Neuronal stem cell (in vitro differentiated cells): ENCODE data around the gene ABCA13.
A peak's percentile ranks its signal among the peaks of the same experiment; 100 is the strongest.

Experiments used
- DNase-seq: peaks from one replicate; pipeline ENCODE4 v3.0.0-alpha.2; 2013; ENCODE audit warnings: low spot score
- H2AFZ ChIP-seq: one replicate; pipeline ENCODE4 v1.6.1; 2013; ENCODE audit warnings: mild to moderate bottlenecking, low read length, inconsistent platforms
- H2AK5ac ChIP-seq: 2 replicates; pipeline ENCODE4 v1.6.1; 2013; ENCODE audit warnings: low read depth, mild to moderate bottlenecking, inconsistent platforms, low read length, moderate library complexity, mixed read lengths
- H2BK120ac ChIP-seq: 2 replicates; pipeline ENCODE4 v1.6.1; 2013; ENCODE audit warnings: low read depth, mild to moderate bottlenecking, inconsistent platforms, low read length, moderate library complexity, mixed read lengths
- H2BK12ac ChIP-seq: one replicate; pipeline ENCODE4 v1.6.1; 2013; ENCODE audit warnings: low read length, inconsistent platforms
- H2BK15ac ChIP-seq: 2 replicates; pipeline ENCODE4 v1.6.1; 2013; ENCODE audit warnings: mild to moderate bottlenecking, low read length, inconsistent platforms, mixed read lengths
- H2BK5ac ChIP-seq: one replicate; pipeline ENCODE4 v1.6.1; 2013; ENCODE audit warnings: inconsistent platforms, mild to moderate bottlenecking, low read length, moderate library complexity
- H3K14ac ChIP-seq: one replicate; pipeline ENCODE4 v1.6.1; 2013; ENCODE audit warnings: low read length, inconsistent platforms
- H3K18ac ChIP-seq: 2 replicates; pipeline ENCODE4 v1.6.1; 2013; ENCODE audit warnings: low read length, inconsistent platforms
- H3K23ac ChIP-seq: 2 replicates; pipeline ENCODE4 v1.6.1; 2013; ENCODE audit warnings: low read depth, mild to moderate bottlenecking, mixed read lengths, low read length, inconsistent platforms; ENCODE audit not compliant: poor library complexity
- H3K27ac ChIP-seq: replicated peaks from 3 replicates; pipeline ENCODE4 v1.5.1; 2013; ENCODE audit warnings: low read length, inconsistent platforms
- H3K27me3 ChIP-seq, 3 experiments: 2 replicates each; pipeline ENCODE4 v1.6.1; 2013; ENCODE audit warnings: low read length in 3 of 3, mild to moderate bottlenecking in 2 of 3, inconsistent platforms in 1 of 3, low read depth in 1 of 3, mixed read lengths in 1 of 3, moderate library complexity in 1 of 3; ENCODE audit not compliant: control insufficient read depth in 3 of 3, insufficient read depth in 3 of 3
- H3K36me3 ChIP-seq, 2 donors: replicated peaks in 1 of 2; 2 replicates each; pipeline ENCODE4 v1.6.1; 2013; ENCODE audit warnings: low read length in 2 of 2; ENCODE audit not compliant: control insufficient read depth in 2 of 2, insufficient read depth in 2 of 2
- H3K4ac ChIP-seq: 2 replicates; pipeline ENCODE4 v1.6.1; 2013; ENCODE audit warnings: inconsistent platforms, mild to moderate bottlenecking, low read length, moderate library complexity
- H3K4me1 ChIP-seq, 2 donors: 1 replicate in 1 of 2; 2 replicates in 1 of 2; pipeline ENCODE4 v1.6.1; 2013; ENCODE audit warnings: low read length in 2 of 2, low read depth in 1 of 2; ENCODE audit not compliant: control insufficient read depth in 2 of 2, insufficient read depth in 1 of 2
- H3K4me2 ChIP-seq: one replicate; pipeline ENCODE4 v1.6.1; 2013; ENCODE audit warnings: mild to moderate bottlenecking, low read length, inconsistent platforms; ENCODE audit not compliant: insufficient read depth, poor library complexity, severe bottlenecking
- H3K4me3 ChIP-seq, 2 donors: 2 replicates each; pipeline ENCODE4 v1.5.1; 2013; ENCODE audit warnings: low read length in 2 of 2, mild to moderate bottlenecking in 2 of 2, inconsistent platforms in 1 of 2, moderate library complexity in 1 of 2
- H3K79me1 ChIP-seq: one replicate; pipeline ENCODE4 v1.6.1; 2013; ENCODE audit warnings: low read depth, mild to moderate bottlenecking, inconsistent platforms, low read length, moderate library complexity
- H3K9ac ChIP-seq: one replicate; pipeline ENCODE4 v1.6.1; 2013; ENCODE audit warnings: mild to moderate bottlenecking, low read depth, low read length, inconsistent platforms; ENCODE audit not compliant: poor library complexity
- H3K9me3 ChIP-seq, 2 donors: replicated peaks in 1 of 2; 2 replicates each; pipeline versions ENCODE3 to v1.6.1; 2013; ENCODE audit warnings: low read length in 2 of 2, mild to moderate bottlenecking in 2 of 2, inconsistent platforms in 1 of 2, low read depth in 1 of 2, mixed read lengths in 1 of 2, moderate library complexity in 1 of 2; ENCODE audit not compliant: control insufficient read depth in 2 of 2, insufficient read depth in 1 of 2
- H4K8ac ChIP-seq: one replicate; pipeline ENCODE4 v1.6.1; 2013; ENCODE audit warnings: low read depth, mild to moderate bottlenecking, inconsistent platforms, low read length, moderate library complexity
- H4K91ac ChIP-seq: one replicate; pipeline ENCODE4 v1.6.1; 2013; ENCODE audit warnings: low read length, low read depth, mild to moderate bottlenecking, inconsistent platforms; ENCODE audit not compliant: poor library complexity
- WGBS, 2 donors: extraction: QIAGEN DNeasy Blood & Tissue Kit; methylation state at CpG; one replicate each; pipeline ENCODE4 v1.1.7; 2013; ENCODE audit warnings: missing lambda C conversion rate in 2 of 2, mixed read lengths in 1 of 2; ENCODE audit not compliant: insufficient read length in 2 of 2, insufficient replicate concordance in 1 of 2; ENCODE audit errors: extremely low coverage in 2 of 2; 5-methylcytosine and 5-hydroxymethylcytosine counted together

Gene ABCA13

DNA sequence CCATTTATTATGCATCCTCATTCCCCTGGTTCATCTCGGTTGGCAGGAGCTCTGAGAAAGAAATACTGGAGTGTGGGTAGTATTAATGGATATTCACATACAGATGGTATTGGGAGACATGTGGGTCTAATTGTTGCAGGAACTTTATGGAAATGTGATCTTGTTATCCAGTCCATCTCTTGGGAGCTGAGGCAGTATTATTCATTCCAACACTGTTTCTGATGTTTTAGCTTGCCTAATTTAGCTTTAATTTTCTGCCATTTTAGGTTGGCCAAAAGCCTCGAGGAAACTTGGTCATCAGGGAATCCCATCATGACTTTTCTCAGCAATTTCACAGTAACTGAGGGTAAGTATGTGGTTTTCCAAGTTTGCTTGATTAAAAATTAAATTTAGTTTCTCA lies 125.7 kb downstream of the ABCA13 start:
- Histone ChIP-seq H2AFZ (no peak overlapping the region), H3K23ac (no peak overlapping the region), H3K4ac (no peak overlapping the region), H4K91ac (no peak overlapping the region), H3K9me3 (no peaks in the 10 kb centered on the region), H3K4me1 (no peaks in the 10 kb centered on the region), H3K27me3 (no peaks in the 10 kb centered on the region), H3K14ac (no peak overlapping the region), H3K4me2 (no peak overlapping the region), H2AK5ac (no peak overlapping the region), H3K4me3 (no peak overlapping the region), H3K79me1 (no peaks in the 10 kb centered on the region), H3K27ac (no peak overlapping the region), H4K8ac (no peak overlapping the region), H3K36me3 (no peaks in the 10 kb centered on the region), H2BK120ac (no peak overlapping the region), H2BK5ac (no peak overlapping the region), H2BK12ac (no peak overlapping the region), H2BK15ac (no peak overlapping the region), H3K18ac (no peak overlapping the region), H3K9ac (no peak overlapping the region)
- no peak for DNase-seq
- no CpG with 5 or more reads among the region's 2 CpGs for WGBS, 2 donors

DNA sequence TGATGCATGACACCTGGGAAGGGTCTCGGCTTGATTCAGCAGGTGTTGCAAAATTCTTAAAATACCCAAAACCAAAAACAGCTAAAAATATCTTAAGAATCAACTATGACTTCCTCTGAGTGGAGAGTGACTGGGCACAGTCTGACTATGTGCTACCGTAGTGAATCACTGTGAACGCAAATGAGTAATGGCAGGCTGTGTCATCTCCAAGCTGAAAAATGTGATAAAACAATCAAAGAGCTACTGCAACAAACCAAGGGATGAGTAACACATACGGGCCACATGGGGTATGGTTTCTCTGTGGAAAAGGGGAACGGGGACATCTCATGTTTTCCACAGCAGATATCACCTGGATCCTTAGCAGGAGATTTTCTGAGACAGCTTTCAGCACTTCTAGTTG lies 127.5 kb downstream of the ABCA13 start:
- H3K4me2 ChIP-seq = no peak overlapping the region
- DNase-seq = no peak

DNA sequence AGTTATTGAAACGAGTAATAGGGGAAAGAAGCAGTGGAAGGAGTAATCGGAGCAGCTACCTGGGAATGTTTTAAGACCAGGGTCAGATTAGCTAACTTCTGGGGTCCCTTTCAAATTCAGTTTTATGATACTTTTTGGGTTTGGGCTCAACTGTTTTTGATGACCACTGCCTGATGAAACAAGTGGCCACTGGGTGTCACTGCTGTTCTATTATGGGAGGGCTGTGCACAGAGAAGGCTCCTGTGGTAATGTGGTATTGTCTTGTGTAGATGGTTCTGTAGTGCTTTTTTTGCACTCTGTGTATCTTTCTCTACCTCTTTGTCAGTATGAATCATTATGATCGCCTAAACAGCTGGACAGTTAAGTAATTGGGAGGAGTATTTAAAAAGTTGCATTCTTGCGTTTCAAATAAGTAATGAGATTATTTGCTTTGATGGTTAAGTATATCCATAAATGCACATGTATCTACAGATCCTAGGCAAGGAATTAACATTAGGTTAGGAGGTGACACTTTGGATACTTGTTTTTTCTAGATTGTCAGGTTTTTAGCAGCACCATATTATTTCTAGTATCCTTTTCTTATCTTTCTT lies 128.4 kb downstream of the ABCA13 start:
- H2BK120ac ChIP-seq = no peak overlapping the region
- no peak overlapping the region for H2AK5ac ChIP-seq

More for the DNA sequence above, 127.5 kb downstream of the ABCA13 start:
- Histone ChIP-seq H3K18ac (no peak overlapping the region), H2AFZ (no peak overlapping the region), H3K4me1 (no peaks in the 10 kb centered on the region), H3K4ac (no peak overlapping the region), H3K27me3 (no peaks in the 10 kb centered on the region), H3K9ac (no peak overlapping the region), H4K8ac (no peak overlapping the region), H2BK5ac (no peak overlapping the region), H3K79me1 (no peaks in the 10 kb centered on the region), H3K27ac (no peak overlapping the region), H3K9me3 (no peaks in the 10 kb centered on the region), H2AK5ac (no peak overlapping the region), H3K4me3 (no peak overlapping the region), H2BK15ac (no peak overlapping the region), H3K23ac (no peak overlapping the region), H2BK12ac (no peak overlapping the region), H3K14ac (no peak overlapping the region), H2BK120ac (no peak overlapping the region), H4K91ac (no peak overlapping the region), H3K36me3 (no peaks in the 10 kb centered on the region)
- no CpG with 5 or more reads among the region's 5 CpGs for WGBS, 2 donors

DNA sequence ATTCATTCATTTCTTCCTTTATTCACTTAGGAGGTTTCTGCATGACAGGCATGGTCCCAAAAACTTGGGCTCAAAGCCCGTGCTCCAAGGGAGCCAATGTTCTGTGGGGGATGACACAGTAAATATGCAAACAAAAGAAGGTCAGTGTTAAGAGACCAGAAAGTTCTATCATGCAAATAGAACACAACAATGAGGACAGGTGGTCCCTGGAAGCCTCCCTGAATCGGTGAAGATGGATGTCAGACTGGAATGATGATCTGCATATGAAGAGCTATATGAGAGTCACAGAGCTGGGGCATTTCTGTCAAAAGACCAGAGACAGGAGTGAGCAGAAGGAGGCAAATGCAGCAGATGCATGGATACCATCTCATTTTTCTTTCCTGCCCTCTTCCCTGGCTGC lies 129.0 kb downstream of the ABCA13 start:
- H2AFZ ChIP-seq = no peak overlapping the region
- H3K4me2 ChIP-seq = no peak overlapping the region
- no peak overlapping the region for H3K27ac ChIP-seq
- H2BK12ac ChIP-seq = no peak overlapping the region
- no CpG with 5 or more reads among the region's 2 CpGs for WGBS, 2 donors
- H4K91ac ChIP-seq = no peak overlapping the region
- H3K27me3 ChIP-seq = no peaks in the 10 kb centered on the region
- H3K14ac ChIP-seq = no peak overlapping the region
- no peak overlapping the region for H2BK120ac ChIP-seq
- no peak overlapping the region for H2BK15ac ChIP-seq
- DNase-seq = no peak
- H3K18ac ChIP-seq = no peak overlapping the region
- no peaks in the 10 kb centered on the region for H3K36me3 ChIP-seq
- H4K8ac ChIP-seq = no peak overlapping the region
- H3K4me1 ChIP-seq = no peaks in the 10 kb centered on the region
- no peak overlapping the region for H2BK5ac ChIP-seq
- no peak overlapping the region for H3K4ac ChIP-seq
- H2AK5ac ChIP-seq = no peak overlapping the region
- no peak overlapping the region for H3K9ac ChIP-seq
- H3K4me3 ChIP-seq = no peak overlapping the region
- H3K23ac ChIP-seq = no peak overlapping the region
- H3K79me1 ChIP-seq = no peaks in the 10 kb centered on the region
- H3K9me3 ChIP-seq = no peaks in the 10 kb centered on the region

More for the DNA sequence above, 128.4 kb downstream of the ABCA13 start:
- Histone ChIP-seq H3K4me3 (no peak overlapping the region), H3K14ac (no peak overlapping the region), H3K4ac (no peak overlapping the region), H3K23ac (no peak overlapping the region), H2BK5ac (no peak overlapping the region), H2BK15ac (no peak overlapping the region), H2BK12ac (no peak overlapping the region), H2AFZ (no peak overlapping the region), H3K18ac (no peak overlapping the region), H4K8ac (no peak overlapping the region), H3K9ac (no peak overlapping the region), H3K79me1 (no peaks in the 10 kb centered on the region), H3K27ac (no peak overlapping the region), H3K4me2 (no peak overlapping the region), H3K27me3 (no peaks in the 10 kb centered on the region), H4K91ac (no peak overlapping the region), H3K9me3 (no peaks in the 10 kb centered on the region), H3K4me1 (no peaks in the 10 kb centered on the region), H3K36me3 (no peaks in the 10 kb centered on the region)
- WGBS, 2 donors = no CpG with 5 or more reads among the region's 4 CpGs
- peak; percentile 66 for DNase-seq
